ENCODE results near the gene DAB2IP.

Gene DAB2IP

GRCh38 chr9:121667214-121667613 lies 15.8 kb downstream of the DAB2IP start:
- DNase-seq: no peak

GRCh38 chr9:121667890-121668289 lies 16.5 kb downstream of the DAB2IP start:
- DNase-seq: no peak

GRCh38 chr9:121670431-121670830 lies 19.0 kb downstream of the DAB2IP start:
- DNase-seq: no peak

GRCh38 chr9:121671612-121672155 lies 20.2 kb downstream of the DAB2IP start:
- no peak for DNase-seq

- no peak for DNase-seq
These were observed 20.8 kb downstream of the DAB2IP start for GRCh38 chr9:121672213-121672612.

- DNase-seq: no peak
These were observed 21.6 kb downstream of the DAB2IP start for GRCh38 chr9:121672986-121673385.

- DNase-seq: no peak
These were observed 22.1 kb downstream of the DAB2IP start for GRCh38 chr9:121673576-121673975.

GRCh38 chr9:121674017-121674416 lies 22.6 kb downstream of the DAB2IP start:
- DNase-seq: no peak

- DNase-seq: no peak
These were observed 23.5 kb downstream of the DAB2IP start for GRCh38 chr9:121674952-121675351.

GRCh38 chr9:121675381-121675780 lies 23.9 kb downstream of the DAB2IP start:
- no peak for DNase-seq

GRCh38 chr9:121675969-121676822 lies 24.8 kb downstream of the DAB2IP start:
- DNase-seq: no peak

GRCh38 chr9:121676926-121677325 lies 25.5 kb downstream of the DAB2IP start:
- DNase-seq: no peak

- no peak for DNase-seq
These were observed 27.1 kb downstream of the DAB2IP start for GRCh38 chr9:121678501-121679022.

- no peak for DNase-seq
These were observed 28.6 kb downstream of the DAB2IP start for GRCh38 chr9:121679901-121680635.

- no peak for DNase-seq
These were observed 30.0 kb downstream of the DAB2IP start for GRCh38 chr9:121681404-121681803.

- no peak for DNase-seq
These were observed 30.8 kb downstream of the DAB2IP start for GRCh38 chr9:121682201-121682600.

GRCh38 chr9:121682926-121683515 lies 31.6 kb downstream of the DAB2IP start:
- DNase-seq: no peak

- DNase-seq: no peak
These were observed 32.2 kb downstream of the DAB2IP start for GRCh38 chr9:121683652-121684051.

GRCh38 chr9:121684381-121685145 lies 33.1 kb downstream of the DAB2IP start:
- DNase-seq: peak; percentile 6 to 10

GRCh38 chr9:121685146-121685794 lies 33.8 kb downstream of the DAB2IP start:
- DNase-seq: no peak

GRCh38 chr9:121685795-121686377 lies 34.5 kb downstream of the DAB2IP start:
- DNase-seq: no peak

Measured in SHP77 (cell line).